ENCODE results near the gene NCAPG.

Gene NCAPG

GRCh38 chr4:17889692-17890091 is 78.9 kb downstream of the NCAPG start:
- no peak overlapping the region for H2BK5ac ChIP-seq (ENCODE audit: low read length)
- no peak overlapping the region for H3K4ac ChIP-seq (ENCODE audit: low read depth, low read length)
- no peaks in the 10 kb centered on the region for H3K27me3 ChIP-seq (ENCODE audit: insufficient read depth, low read length, poor library complexity)
- no peak overlapping the region for H3K9ac ChIP-seq (ENCODE audit: low read length)
- H3K4me3 ChIP-seq (ENCODE audit: low read length): no peak overlapping the region
- H3K56ac ChIP-seq (ENCODE audit: low read length): no peak overlapping the region
- no peak overlapping the region for H2BK120ac ChIP-seq (ENCODE audit: low read depth, low read length)
- no peak overlapping the region for H3K4me2 ChIP-seq (ENCODE audit: low read length)
- no peak overlapping the region for H4K5ac ChIP-seq (ENCODE audit: low read length)
- H3K36me3 ChIP-seq (ENCODE audit: control insufficient read depth, insufficient read depth, low read length): no peaks in the 10 kb centered on the region
- no peak overlapping the region for H2AK5ac ChIP-seq (ENCODE audit: low read length)
- no peak for DNase-seq
- H2BK15ac ChIP-seq (replicated peaks; ENCODE audit: low read depth): no peak overlapping the region
- no peak overlapping the region for H4K8ac ChIP-seq (ENCODE audit: low read depth, low read length)
- no peaks in the 10 kb centered on the region for H3K79me1 ChIP-seq (ENCODE audit: low read length)
- no peaks in the 10 kb centered on the region for H3K79me2 ChIP-seq (ENCODE audit: control insufficient read depth, insufficient read depth, low read length)
- no CpG with 5 or more reads among the region's 1 CpG for WGBS (ENCODE audit: extremely low coverage, insufficient coverage, low lambda C conversion rate)
- no peaks in the 10 kb centered on the region for H3K4me1 ChIP-seq (ENCODE audit: control insufficient read depth, low read depth, low read length)
- no peak overlapping the region for H3K23ac ChIP-seq (ENCODE audit: low read length)
- H3K27ac ChIP-seq (ENCODE audit: low read depth, low read length): no peak overlapping the region
- no peak overlapping the region for H3K18ac ChIP-seq (ENCODE audit: low read length)

GRCh38 chr4:17894421-17894820 is 83.6 kb downstream of the NCAPG start:
- Histone ChIP-seq H3K79me1 (ENCODE audit: low read length) (no peaks in the 10 kb centered on the region), H3K18ac (ENCODE audit: low read length) (no peak overlapping the region), H3K36me3 (ENCODE audit: control insufficient read depth, insufficient read depth, low read length) (no peaks in the 10 kb centered on the region), H2BK120ac (ENCODE audit: low read depth, low read length) (no peak overlapping the region), H2BK5ac (ENCODE audit: low read length) (no peak overlapping the region), H3K4me2 (ENCODE audit: low read length) (no peak overlapping the region), H3K27me3 (ENCODE audit: insufficient read depth, low read length, poor library complexity) (no peaks in the 10 kb centered on the region), H3K23ac (ENCODE audit: low read length) (no peak overlapping the region), H3K56ac (ENCODE audit: low read length) (no peak overlapping the region), H3K27ac (ENCODE audit: low read depth, low read length) (no peak overlapping the region), H3K4me3 (ENCODE audit: low read length) (no peak overlapping the region), H3K4me1 (ENCODE audit: control insufficient read depth, low read depth, low read length) (no peaks in the 10 kb centered on the region), H4K5ac (ENCODE audit: low read length) (no peak overlapping the region), H3K9ac (ENCODE audit: low read length) (no peak overlapping the region), H3K79me2 (ENCODE audit: control insufficient read depth, insufficient read depth, low read length) (no peaks in the 10 kb centered on the region), H3K4ac (ENCODE audit: low read depth, low read length) (no peak overlapping the region), H2AK5ac (ENCODE audit: low read length) (no peak overlapping the region), H4K8ac (ENCODE audit: low read depth, low read length) (no peak overlapping the region), H2BK15ac (replicated peaks; ENCODE audit: low read depth) (no peak overlapping the region)
- 100% methylated on average over 2 of the region's 3 CpGs for WGBS (ENCODE audit: extremely low coverage, insufficient coverage, low lambda C conversion rate)
- no peak for DNase-seq
